GM12874 (cell line): ENCODE measurements around the gene FAM120A.

ENCODE experiments used
- TF ChIP-seq, protein P1 (sequence below): IDR thresholded peaks from 2 replicates; pipeline ENCODE4 v1.5.1; 2011; ENCODE audit warnings: low read depth, mild to moderate bottlenecking, control low read depth, low read length, moderate library complexity; ENCODE audit not compliant: insufficient read depth

Gene FAM120A

DNA sequence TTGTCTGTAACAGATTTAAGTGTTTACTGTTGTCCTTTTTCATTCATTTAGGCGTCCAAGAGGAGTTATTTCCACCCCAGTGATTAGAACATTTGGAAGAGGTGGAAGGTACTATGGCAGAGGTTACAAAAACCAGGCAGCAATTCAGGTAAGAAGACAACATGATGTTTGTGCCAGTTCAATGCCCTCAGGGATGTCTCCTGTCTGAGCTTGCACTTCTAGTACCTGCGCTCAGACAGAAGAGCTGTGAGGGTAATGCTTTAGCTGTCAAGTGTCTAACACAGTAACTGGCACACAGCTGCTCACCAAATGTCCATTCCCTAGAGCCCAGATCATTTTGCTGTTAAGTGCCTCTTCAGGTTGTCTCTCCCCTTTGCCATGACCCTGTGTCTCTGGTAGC is 110.7 kb downstream of the FAM120A start:
- TF ChIP-seq, protein P1, sequence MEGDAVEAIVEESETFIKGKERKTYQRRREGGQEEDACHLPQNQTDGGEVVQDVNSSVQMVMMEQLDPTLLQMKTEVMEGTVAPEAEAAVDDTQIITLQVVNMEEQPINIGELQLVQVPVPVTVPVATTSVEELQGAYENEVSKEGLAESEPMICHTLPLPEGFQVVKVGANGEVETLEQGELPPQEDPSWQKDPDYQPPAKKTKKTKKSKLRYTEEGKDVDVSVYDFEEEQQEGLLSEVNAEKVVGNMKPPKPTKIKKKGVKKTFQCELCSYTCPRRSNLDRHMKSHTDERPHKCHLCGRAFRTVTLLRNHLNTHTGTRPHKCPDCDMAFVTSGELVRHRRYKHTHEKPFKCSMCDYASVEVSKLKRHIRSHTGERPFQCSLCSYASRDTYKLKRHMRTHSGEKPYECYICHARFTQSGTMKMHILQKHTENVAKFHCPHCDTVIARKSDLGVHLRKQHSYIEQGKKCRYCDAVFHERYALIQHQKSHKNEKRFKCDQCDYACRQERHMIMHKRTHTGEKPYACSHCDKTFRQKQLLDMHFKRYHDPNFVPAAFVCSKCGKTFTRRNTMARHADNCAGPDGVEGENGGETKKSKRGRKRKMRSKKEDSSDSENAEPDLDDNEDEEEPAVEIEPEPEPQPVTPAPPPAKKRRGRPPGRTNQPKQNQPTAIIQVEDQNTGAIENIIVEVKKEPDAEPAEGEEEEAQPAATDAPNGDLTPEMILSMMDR: no peak

DNA sequence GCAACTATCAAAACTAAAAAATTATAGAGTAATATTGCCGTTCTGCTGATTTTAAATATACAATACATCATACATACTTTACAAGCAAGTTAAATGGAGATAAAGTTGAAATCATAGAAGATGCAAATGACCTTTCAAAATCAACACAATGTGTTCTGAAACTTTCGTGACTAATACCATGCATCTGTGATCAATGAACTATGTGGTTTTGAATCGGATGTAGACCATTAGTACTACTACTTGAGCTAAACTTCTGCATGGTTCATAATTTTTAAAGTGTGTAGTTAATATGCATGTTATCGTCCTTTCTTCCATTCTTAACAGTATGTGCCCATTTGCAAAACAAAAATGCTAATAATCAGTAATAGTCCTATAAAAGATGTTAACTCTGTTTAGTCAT is 113.6 kb downstream of the FAM120A start:
- TF ChIP-seq, protein P1: no peak

DNA sequence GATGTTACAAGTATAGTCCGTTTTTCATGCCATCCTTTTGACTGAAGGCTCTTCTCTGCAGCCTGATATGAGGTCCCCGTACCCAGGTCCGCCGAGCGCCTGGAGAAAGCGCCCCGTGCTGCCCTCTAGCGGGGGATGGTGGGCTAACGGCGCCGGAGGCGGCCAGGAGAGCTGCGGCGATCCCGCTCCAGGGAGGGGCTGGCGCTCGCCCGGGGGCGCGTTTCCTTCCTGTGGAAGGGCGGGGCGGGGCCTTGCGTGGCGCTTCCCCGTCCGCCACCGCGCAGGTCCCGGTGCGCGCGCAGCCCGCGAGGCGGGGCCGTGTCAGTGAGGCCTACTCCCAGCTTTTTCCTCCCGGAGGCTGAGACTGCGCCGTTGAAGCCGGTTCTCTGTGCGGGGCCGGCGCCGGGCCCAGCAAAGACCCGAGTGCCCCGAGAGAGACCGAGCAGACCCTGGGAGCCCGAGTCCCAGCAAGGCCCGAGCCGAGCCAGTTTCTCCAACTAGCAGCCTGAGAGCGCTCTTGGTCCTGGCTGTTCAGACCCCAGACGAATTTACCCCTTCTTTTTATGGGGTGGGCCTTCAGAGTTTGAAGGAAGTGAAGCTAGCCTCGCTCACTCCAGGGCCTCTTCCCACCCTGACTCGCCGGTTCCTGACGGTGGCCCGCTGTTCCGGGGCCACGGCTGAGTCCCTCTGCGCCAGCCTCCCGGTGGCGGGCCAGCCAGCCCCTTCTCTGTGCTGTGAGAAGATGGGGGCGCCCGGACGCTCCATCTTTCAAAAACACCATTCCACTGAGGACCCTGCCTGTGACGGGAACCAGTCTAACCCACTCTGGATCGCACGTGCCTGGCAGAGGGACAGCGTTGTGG is 115.2 kb downstream of the FAM120A start:
- TF ChIP-seq, protein P1: peak; percentile 92

DNA sequence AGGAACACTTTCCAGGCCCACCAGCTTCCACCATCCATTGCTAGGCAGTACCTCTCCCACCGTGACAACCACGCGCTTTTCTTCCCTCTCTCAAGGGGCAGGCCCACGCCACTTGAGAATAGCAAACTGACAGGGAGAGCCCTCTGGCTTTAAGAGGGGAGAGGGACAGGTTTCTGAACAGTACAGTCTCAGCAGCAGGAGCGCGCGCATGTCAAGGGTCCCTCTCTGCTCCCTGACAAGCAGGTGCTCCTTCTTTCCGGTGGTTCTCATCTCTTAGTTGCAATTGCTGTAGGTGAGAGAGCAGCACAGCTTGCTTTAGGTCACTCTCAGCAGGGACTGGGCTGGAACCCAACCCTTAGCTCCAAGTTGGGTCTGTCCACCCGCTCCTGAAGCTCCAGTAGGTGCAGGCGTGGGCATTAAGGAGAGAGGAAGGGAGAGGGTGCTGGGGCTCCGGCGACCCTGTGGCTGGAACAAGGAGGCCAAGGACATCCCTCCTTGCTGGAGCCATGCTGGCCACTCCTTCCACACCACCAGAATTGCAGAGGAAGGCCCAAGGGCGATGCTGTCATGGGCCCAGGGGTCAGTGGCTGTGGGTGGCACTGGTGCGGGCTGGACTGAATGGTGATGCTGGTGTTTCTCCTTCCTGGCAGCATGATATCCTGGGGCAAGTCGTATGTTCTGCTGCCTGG is 115.9 kb downstream of the FAM120A start:
- TF ChIP-seq, protein P1: no peak

DNA sequence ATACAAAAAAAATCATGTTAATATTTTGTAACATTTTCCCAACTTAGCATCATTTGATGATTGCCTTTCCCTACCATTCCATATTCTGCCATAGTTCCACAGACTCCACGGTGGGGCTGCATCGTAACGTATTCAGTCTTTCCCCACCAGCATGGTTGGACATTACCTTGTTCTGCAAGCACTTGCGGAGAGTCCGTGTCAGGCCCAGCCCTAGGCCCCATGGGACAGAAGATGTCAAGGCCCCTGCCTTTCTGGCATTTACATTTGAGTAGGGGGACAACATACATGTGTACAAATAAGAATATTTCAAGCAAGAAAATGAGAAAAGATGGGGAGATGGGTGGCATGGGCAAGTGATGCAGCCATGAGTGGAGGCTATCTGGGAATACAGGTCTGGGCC is 116.7 kb downstream of the FAM120A start:
- TF ChIP-seq, protein P1: no peak

DNA sequence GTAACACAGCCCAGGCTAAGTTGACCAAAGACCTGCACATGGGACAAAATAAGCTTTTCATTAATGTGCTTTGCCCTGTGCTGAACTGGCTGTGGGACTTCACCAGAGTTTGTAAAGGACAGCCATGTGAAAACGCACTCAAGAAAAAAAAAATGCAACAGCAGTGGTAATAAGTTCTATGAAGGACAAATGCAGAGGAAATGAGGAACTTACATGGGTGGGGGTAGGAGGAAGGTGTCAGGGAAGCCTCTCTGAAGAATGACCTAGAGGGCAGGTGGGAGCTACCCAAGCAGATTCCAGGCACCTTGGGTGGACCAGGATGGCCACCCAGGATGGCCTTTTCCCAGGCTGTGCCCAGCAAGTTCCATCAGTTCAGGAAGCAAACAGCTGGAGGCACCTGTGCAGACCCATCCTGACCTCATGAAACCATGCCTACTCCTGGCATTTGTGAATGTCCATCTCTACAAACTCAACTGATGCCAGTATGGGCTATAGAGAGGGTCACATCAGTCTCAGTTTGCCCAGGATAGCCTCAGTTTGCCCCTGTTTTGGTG is 118.2 kb downstream of the FAM120A start:
- TF ChIP-seq, protein P1: no peak

DNA sequence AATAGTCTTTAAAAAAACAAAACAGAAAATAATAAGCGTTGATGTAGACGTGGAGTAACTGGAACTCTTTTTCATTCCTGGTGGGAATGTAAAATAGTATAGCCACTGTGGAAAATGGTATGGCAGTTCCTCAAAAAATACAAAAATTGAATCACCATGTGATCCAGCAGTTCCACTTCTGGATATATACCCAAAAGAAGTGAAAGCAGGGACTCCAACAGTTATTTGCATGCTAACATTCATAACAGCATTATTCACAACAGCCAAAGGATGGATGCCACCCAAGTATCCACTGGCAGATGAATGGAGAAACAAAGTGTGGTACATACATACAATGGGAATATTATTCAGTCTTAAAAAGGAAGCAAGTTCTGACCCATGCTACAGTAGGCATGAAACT is 120.7 kb downstream of the FAM120A start:
- TF ChIP-seq, protein P1: no peak
